GM18867 (cell line): Measurements from ENCODE around the gene AP4S1.
A peak's percentile ranks its signal among the peaks of the same experiment; 100 is the strongest.
"Not testable (repeated sequence)": the region's sequence is repeated elsewhere in the genome, so short reads cannot be mapped to it uniquely, and the experiment has no call there.

Experiments used
- ATAC-seq: cut with Tn5 transposase; IDR thresholded peaks from one replicate; pipeline ENCODE4 v1.9.1; 2021; ENCODE audit warnings: mild to moderate bottlenecking, moderate library complexity; ENCODE audit not compliant: unreplicated experiment

The AP4S1 gene

GRCh38 chr14:31004007-31004406 lies 21.4 kb upstream of the AP4S1 start:
- not testable (repeated sequence) for ATAC-seq

DNA sequence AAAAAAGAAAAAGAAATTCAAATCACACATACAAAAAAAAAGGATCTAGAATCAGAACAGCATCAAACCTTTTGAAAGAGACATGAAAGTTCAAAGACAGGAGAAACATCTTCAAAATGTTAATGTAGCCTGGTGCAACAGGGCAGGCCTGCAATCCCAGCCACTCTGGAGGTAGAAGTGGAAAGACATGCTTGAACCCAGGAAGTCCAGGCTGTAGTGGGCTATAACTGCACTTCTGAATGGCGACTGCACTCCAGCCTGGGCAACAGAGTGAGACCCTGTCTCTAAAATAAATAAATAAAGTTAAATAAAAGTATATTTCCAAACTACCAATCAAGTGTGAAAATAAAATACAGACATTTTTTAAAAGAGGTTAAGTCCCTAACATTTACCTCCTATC lies 18.7 kb upstream of the AP4S1 start:
- no peak for ATAC-seq

GRCh38 chr14:31009836-31010574 lies 15.4 kb upstream of the AP4S1 start:
- no peak for ATAC-seq

DNA sequence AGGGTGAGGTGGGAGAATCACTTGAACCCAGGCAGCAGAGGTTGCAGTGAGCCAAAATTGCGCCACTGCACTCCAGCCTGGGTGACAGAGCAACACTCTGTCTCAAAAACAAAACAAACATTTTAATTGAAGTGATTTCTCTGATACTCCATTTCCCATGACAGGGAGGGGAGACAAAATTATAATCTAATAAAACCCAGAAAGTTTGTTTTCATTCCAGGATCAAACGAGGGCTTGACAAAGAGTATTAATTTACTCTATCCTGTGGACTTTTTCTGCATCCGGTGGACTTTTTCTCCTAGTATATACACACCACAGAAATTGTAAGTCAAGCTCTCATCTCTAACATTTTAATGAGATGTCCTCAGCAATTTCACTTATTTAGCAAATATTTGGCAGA lies 14.5 kb upstream of the AP4S1 start:
- ATAC-seq, result no peak

DNA sequence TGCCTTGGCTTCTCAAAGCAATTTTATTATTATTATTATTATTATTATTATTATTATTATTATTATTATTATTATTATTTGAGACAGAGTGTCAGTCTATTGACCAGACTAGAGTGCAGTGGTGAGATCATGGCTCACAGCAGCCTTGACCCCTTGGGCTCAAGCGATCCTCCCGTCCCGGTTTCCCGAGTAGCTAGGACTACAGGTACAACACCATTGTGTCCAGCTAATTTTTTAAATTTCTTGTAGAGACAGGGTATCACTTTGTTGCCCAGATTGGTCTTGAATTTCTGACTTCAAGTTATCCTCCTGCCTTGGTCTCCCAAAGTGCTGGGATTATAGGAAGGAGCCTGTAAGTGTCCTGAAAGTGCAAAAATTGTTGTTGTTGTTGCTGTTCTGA lies 11.6 kb upstream of the AP4S1 start:
- ATAC-seq, result no peak

GRCh38 chr14:31018057-31018645 lies 7.3 kb upstream of the AP4S1 start:
- no peak for ATAC-seq

DNA sequence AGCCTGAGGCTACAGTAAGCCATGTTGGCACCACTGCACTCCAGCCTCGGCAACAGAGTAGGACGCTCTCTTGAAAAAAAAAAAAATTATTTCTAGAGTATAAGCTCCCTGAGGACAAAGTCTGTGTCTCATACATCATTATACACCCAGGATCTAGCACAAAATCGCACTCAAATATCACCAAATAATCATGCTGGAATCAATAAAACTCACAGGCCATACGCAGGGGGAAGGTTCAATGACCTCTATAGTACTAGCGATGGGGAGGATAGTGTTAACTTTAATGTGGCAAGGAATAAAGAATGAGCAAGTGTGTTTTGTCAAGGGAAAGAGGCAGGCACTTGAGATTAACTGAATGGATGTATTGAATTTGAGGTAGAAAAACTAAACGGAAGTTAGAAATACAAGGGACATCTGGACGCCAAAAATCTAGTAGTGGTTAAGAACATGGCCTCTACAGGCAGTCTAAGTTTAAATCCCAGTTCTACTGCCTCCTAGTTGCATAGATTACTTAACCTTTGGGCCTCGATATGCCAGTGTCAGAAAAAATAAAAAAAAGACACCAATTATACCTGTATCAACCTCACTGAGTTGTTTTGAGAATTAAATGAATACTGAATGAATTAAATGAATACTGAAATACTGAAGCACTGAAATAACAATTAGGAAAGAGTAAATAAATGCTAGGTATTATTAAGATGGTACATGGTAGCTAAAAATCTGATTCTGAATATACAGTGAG lies 4.4 kb upstream of the AP4S1 start:
- ATAC-seq, result no peak

DNA sequence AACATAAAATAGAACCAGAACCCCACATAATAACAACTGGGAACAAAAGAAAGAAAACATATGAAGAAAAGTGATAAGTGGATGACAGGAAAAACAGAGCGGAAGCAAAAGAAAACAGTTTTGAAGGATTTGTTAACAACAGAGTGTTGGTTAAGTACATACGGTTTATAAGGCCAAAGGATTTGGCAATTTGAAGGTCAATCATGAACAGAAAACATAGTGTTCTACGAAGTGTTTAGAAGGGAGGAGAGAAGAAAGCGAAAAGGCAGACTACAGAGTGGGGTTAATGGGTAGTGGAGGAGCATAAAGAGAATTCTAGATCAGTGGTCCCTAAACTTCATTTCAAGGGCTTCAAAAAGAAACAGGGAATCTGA lies 3.9 kb upstream of the AP4S1 start:
- no peak for ATAC-seq

DNA sequence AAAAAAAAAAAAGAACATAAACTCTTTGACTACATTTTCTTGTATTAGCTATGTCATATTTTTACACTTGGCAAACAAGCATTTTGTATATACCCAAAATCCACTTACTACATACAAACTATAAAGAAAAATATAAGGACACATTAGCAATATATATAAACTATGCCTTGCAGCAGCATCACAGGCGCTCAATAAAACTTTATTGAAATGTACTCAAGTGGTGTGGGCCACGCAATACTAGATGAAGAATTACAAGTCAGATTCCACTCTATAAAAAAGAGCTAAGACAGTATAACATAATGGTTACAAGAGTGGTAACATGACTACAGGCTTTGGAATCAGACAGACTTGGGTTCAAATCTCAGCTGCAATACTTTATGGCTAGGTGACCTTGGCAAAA lies 3.1 kb upstream of the AP4S1 start:
- no peak for ATAC-seq

- ATAC-seq, result no peak
Measured at GRCh38 chr14:31024010-31024480, 1.4 kb upstream of the AP4S1 start.

GRCh38 chr14:31024577-31025366 lies 677 bp upstream of the AP4S1 start:
- no peak for ATAC-seq

GRCh38 chr14:31026077-31026449 lies 614 bp downstream of the AP4S1 start, which contains the start of gene STRN3:
Gene STRN3, minus strand, starts transcription at chr14:31026379. Its CDS starts 194 bp downstream, at chr14:31026185.
- no peak for ATAC-seq

DNA sequence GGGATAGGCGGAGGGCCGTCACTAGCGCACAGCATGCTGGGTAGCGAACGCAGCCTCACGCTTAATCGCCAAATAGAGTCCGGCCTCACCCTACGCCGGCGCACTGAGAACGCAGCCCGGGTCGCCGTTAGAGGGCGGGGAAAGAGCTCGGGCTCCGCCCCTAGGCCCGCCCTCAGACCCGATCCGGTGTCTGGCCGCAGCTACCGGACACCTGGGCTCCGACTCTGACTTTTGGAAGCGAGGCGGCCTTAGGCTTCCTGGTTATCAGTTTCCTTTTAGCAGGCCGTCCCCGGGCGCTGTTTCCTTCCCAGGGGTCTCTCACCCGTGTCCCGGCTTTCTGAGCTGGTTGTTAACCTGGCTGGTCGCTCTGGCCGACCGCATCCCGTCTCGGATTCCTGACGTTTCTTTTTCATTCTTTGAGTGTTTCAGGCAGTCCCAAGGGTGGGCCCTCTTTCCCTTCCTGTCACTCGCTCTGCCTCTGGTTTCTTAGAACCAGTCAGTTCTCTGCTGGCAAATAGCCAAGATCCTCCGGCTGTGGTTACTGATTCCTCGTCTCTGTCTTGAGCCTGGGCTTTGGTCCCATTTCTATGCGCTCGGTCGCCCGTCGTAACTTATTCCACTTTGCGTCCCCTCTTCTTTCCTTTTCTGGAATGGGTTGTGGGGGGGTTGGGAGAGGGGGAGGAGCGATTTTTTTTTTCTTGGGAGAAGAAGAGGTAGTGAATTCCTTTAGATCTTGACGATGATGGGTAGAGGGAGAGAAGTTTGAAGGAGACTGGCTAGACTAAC lies 1.2 kb downstream of the AP4S1 start:
- ATAC-seq, result peak; percentile 93

DNA sequence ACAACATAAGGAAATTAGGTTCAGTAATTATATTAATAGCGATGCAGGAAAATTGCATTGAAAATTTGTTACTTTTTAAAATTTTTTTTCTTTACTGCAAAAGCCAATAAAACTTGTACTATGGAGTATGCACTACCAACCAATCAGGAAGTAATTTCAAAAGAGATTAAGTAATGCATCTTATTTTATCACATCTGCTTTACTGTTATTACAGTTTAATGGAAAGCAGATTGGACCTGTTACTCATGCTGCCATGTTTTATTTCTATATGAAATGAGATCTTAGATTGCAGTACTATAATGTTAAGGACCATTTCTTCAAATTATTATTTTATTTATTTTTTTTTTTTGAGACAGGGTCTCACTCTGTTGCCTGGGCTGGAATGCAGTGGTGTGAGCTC lies 2.4 kb downstream of the AP4S1 start:
- no peak for ATAC-seq

- no peak for ATAC-seq
Measured at GRCh38 chr14:31029016-31029970, 3.8 kb downstream of the AP4S1 start.

DNA sequence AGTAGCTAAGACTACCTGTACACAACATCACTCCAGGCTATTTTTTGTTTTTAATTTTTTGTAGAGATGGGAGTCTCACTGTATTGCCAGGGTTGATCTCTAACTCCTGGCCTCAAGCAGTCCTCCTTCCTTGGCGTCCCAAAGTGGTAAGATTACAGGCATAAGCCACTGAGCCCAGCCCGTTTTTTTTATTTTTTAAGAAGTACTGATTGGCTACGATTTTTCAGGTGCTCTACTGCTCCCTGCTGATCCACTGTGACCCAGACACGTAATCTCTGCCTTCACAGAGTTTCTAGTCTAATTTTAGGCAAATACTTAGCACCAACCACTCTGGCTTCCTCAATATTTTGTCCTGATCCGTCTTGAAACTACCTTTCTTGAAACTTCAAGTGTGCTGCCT lies 5.0 kb downstream of the AP4S1 start:
- no peak for ATAC-seq

- no peak for ATAC-seq
Measured at GRCh38 chr14:31036552-31036951, 11.1 kb downstream of the AP4S1 start.

DNA sequence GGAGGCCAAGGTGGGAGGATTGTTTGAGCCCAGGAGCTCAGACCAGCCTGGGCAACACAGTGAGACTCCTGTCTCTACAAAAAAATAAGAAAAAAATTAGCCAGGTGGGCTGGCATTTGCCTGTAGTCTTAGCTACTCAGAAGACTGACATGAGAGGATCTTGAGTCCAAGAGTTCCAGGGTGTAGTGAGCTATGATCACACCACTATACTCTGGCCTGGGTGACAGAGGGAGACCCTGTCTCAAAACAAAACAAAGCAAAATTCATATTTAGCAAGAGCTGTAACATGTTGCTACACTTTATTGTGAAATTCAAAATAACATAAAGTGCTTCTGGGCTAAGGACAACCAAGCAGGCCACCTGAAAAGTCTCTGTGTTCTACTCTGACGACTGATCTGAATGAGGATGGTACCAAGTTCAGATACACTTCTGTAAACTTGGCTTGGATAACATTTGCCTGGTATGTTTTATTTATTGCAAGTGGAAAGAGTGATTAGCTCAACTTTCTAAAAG lies 12.3 kb downstream of the AP4S1 start:
- no peak for ATAC-seq

DNA sequence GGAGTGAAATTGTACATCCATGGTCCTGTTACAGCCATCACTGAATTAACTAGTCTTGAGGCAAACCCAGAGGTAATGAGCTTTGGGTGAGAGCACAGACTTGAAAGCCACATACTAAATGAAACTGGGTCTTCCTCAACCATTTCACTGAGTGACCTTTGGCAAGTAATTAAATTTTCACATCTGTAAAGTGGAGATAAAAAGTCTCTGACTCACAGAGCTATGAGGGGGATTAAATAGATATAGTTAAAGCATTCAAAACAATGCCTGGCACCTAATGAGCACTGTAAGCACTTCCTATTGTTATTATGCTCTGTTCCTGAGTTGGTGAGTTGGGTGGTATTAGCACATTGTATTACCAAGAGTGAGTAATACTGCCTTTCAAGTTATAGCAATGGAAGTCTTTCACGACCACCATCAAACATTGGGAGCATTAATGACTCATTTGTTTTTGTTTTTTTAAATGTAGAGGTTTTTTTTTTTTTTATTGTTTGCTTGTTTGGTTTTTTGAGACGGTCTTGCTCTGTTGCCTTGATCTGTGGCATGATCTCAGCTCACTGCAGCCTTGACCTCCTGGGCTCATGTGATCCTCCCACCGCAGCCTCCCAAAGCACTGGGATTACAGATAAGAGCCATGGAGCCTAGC lies 13.2 kb downstream of the AP4S1 start:
- ATAC-seq, result no peak
